Dermis microvascular lymphatic vessel endothelial cell (primary cell): ENCODE data around the gene PLD3. TPM values are rescaled to one million over a fixed set of nuclear protein-coding genes. Genes with fewer than 3 reads are reported as not detected.

Source experiments
- DNase-seq, 2 donors: peaks; one replicate each; pipeline versions ENCODE4 v3.0.0 to v3.0.0-alpha.2; 2010; ENCODE audit warnings: low read depth in 2 of 2
- total RNA-seq: library from RNA; depleted of rRNA; stranded (reverse); fragments of >200 nt; gene quantifications from 2 replicates; pipeline ENCODE4 v1.2.1, GENCODE V29; 2014

The PLD3 gene
- total RNA-seq, result 88.6 and 150 TPM in 2 replicates

DNA sequence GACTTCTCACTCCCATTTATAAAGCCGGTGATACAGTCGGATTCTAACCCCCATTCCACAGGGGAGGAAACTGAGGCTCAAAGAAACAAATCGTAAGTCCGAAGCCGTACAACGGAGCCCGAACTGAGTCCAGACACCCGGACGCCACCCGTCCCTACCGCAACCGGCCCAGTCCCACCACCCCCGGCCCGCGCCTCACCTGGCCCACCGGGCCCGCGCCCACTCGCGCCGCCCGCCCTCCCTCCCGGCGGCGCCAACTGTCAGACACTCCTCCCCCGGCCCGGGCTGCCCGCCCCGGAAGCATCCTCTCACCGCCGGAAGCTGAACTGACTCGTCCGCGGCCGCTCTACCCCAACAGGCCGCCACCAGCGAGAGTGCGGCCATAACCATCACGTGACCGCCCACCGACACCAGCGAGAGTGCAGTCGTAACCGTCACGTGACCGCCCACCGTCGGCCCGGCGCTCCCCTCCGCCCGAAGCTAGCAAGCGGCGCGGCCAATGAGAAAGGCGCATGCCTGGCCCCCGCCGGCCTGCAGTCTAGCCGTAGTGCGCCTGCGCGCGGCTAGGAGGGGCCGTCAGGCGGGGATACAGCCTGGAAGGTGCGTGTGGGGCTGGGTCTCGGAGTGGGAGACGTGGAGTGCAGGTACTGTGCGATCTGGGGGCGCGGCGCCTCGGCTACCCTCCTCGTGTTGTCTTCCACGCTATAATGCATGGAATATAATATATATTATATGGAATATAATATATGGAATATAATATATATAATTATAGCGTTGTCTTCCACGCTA lies at the start of gene PLD3, which contains the start of gene C19orf47:
PLD3 (plus strand) TSS at position 571 of the 789 bp plus-strand sequence. CDS start 17,789 bp downstream, outside the sequence.
C19orf47 (minus strand) TSS at position 273 of the 789 bp plus-strand sequence. CDS start 6,540 bp downstream, outside the sequence.
- DNase-seq, result peak; percentile 97 to 100

GRCh38 chr19:40300668-40301067 lies 47.8 kb upstream of the PLD3 start:
- no peak for DNase-seq

GRCh38 chr19:40302224-40303011 lies 46.1 kb upstream of the PLD3 start:
- DNase-seq, result no peak

- DNase-seq, result no peak
Observed at GRCh38 chr19:40303765-40304164, 44.7 kb upstream of the PLD3 start.

DNA sequence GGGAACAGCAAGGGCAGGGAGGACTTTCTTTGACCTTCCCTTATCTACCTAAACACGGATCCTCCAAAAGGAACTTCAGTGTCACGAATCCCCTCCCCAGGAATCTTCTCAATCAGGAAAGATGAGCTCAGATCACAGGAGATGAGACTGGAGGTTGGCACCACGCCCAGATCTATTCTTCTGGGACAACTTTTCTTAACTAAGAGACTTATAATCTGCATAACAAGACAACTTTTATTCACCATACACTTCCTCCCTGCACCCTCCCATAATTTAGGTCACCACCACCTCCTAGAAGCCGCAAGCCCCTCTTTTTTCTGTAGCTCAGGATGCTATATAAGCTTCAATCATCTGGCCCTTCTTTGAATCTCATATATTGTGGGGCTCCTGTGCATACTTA lies 44.2 kb upstream of the PLD3 start:
- DNase-seq, result no peak

GRCh38 chr19:40305403-40305802 lies 43.1 kb upstream of the PLD3 start:
- peak; percentile 75 to 90 for DNase-seq

- DNase-seq, result no peak
Observed at GRCh38 chr19:40309666-40310065, 38.8 kb upstream of the PLD3 start.

- no peak for DNase-seq
Observed at GRCh38 chr19:40312533-40312932, 36.0 kb upstream of the PLD3 start.

DNA sequence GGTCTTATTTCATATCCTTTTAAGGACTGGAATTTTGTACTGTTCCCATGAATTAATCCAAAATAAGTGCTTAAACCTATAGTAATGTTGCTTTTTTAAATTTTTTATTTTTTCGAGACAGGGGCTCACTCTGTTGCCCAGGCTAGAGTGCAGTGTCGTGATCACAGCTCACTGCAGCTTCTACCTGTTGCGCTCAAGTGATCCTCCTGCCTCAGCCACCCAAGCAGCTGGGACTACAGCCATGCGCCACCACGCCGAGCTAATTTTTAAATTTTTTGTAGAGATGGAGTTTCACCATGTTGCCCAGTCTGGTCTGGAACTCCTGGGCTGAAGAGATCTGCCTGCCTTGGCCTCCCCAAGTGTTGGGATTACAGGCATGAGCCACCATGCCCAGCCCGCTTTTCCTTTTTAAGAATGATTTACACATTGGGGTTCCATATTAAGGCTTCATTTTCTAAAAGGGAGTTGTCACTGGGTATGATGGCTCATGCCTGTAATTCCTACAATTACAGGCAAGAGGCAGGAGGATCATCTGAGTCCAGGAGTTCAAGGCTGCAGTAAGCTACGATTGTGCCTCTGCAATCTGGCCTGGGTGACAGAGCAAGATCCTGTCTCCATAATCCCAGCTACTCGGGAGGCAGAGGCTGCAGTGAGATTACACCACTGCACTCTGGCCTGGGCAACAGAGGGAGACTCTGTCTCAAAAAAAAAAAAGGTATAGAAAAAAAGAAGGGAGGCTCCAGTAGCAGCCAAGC lies 35.1 kb upstream of the PLD3 start:
- DNase-seq, result no peak

GRCh38 chr19:40314656-40315055 lies 33.8 kb upstream of the PLD3 start:
- DNase-seq, result no peak

DNA sequence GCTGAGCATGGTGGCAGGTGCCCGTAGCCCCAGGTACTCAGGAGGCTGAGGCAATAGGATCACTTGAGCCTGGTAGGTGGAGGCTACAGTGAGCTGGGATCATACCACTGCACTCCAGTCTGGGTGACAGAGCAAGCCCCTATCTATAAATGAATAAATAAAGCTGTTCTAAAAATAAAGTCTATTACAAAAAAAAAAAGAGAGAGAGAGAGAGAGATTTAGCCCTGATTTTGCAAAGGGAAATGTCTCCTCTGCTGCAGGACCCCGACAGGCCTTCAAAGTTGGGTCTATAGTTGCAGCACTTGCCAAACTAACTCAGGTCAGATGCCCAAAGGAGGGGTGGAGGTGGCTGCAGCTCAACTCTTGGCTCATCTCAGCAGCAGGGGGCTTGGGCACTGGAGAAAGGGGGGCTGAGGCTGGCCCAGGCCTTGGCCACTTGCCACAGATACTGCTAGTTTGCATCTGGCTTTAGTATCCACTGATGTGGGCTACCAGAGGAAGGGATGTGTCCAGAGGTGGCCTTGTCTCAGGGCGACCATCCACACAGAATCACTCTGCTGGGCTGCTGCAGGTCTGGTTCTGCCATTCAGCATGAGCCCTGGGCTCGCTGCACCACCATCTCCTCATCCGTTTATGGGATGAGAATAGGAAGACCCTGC lies 32.6 kb upstream of the PLD3 start:
- DNase-seq, result no peak

GRCh38 chr19:40317338-40317737 lies 31.2 kb upstream of the PLD3 start:
- DNase-seq, result no peak

GRCh38 chr19:40320558-40320935 lies 27.9 kb upstream of the PLD3 start:
- no peak for DNase-seq

- no peak for DNase-seq
Observed at GRCh38 chr19:40321076-40321475, 27.4 kb upstream of the PLD3 start.

GRCh38 chr19:40321566-40322270 lies 26.8 kb upstream of the PLD3 start:
- DNase-seq, result no peak

- peak in 1 of 2 donors; percentile 11 for DNase-seq
Observed at GRCh38 chr19:40322271-40322610, 26.3 kb upstream of the PLD3 start.

DNA sequence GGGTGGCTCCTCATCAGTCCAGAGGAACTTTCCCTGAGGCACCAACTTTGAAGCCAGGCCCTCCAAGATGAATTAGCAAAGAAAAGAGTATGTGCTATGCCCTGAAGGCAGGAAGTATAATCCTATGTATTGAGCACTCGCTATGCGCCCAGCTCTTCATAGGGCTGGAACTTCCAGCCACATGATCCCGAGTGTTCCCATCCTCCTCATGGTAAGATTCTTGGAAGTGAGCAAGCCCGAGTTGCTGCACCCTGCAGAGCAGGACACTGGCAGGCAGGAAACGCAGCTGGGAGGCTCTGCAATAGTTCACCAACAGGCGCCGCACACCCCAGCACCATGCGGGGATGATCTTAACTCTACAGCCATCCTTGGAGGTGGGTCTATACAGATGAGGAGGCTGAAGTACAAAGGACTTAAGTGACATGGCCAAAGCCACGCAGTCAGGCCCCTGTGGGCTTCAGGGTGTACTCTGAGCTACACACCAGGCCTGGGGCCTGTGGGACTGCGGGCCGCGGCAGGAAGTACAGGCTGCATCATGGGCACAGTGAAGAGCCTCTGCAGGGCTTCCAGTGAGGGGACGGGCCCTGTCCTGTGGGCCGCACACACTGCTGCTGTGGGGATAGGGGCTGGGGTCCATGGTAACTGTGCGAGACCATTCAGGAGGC lies 25.4 kb upstream of the PLD3 start:
- DNase-seq, result no peak

DNA sequence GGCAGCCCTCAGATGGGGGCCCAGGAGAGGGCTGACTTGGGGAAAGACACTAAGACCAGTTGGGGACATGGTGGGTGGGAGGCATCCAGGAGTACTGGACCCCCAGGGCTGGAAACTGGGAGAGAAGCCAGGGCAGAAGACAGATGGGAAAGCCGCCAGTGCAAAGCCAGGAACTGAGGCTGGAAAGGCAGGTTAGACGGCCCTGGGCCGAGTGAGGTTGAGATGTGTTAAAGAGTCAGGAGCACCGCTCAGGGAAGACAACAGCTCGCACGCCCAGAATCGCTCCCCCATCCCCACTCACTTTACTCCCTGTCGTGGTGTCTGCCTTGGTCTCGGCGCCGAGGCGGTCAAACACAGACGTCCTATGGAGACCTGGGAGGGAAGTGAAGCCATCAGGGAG lies 24.8 kb upstream of the PLD3 start:
- no peak for DNase-seq

- no peak for DNase-seq
Observed at GRCh38 chr19:40326201-40326600, 22.3 kb upstream of the PLD3 start.

- no peak for DNase-seq
Observed at GRCh38 chr19:40331052-40331451, 17.4 kb upstream of the PLD3 start.
